C4-2B (cell line): ENCODE results near the gene CCDC102B.
"Not testable (repeated sequence)": the region's sequence is repeated elsewhere in the genome, so short reads cannot be mapped to it uniquely, and the experiment has no call there.

Experiments
- H3K27ac ChIP-seq: fragments of 450-650 bp; 2 replicates; pipeline ENCODE4 v1.5.1; 2017
- ZFX ChIP-seq: fragments of 450-650 bp; IDR thresholded peaks from 2 replicates; pipeline ENCODE4 v1.6.1; 2017
- TF ChIP-seq, protein P1 (sequence below): fragments of 450-650 bp; conservative IDR thresholded peaks from 2 replicates; pipeline ENCODE4 v1.5.1; 2017; ENCODE audit warnings: mild to moderate bottlenecking

The CCDC102B gene

DNA sequence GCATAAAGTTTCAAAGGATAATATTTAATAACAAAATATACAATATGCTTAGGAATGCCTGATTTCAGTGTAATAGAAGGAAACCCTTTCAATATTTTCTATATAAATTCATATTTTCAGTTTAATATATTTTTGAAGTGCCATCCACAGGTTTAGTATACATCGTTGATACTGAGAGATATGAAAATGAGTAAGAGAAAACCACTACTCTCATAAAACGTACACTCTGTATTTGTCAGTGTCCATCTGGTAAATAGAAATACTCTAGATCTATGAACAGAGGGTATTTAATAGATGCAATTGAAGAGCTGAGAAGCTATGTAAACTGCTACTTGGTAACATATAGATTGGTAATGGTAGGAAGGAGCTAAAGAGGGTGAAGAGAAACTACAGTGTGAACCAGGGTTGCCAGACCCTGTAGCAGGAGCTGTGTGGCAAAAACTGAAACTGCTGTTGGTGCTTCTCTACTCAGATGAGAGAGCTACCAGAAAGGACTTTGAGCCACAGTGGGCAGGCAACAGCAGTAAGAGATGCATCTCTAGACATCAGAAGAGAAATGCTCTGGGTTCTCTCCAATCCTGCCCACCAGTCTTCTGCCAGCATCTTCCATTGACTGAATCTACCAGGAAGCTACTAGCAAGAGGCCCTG is 187.4 kb downstream of the CCDC102B start:
- TF ChIP-seq, protein P1, sequence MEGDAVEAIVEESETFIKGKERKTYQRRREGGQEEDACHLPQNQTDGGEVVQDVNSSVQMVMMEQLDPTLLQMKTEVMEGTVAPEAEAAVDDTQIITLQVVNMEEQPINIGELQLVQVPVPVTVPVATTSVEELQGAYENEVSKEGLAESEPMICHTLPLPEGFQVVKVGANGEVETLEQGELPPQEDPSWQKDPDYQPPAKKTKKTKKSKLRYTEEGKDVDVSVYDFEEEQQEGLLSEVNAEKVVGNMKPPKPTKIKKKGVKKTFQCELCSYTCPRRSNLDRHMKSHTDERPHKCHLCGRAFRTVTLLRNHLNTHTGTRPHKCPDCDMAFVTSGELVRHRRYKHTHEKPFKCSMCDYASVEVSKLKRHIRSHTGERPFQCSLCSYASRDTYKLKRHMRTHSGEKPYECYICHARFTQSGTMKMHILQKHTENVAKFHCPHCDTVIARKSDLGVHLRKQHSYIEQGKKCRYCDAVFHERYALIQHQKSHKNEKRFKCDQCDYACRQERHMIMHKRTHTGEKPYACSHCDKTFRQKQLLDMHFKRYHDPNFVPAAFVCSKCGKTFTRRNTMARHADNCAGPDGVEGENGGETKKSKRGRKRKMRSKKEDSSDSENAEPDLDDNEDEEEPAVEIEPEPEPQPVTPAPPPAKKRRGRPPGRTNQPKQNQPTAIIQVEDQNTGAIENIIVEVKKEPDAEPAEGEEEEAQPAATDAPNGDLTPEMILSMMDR = no peak
- no peak for TF ChIP-seq ZFX

GRCh38 chr18:68991286-68991685 is 193.4 kb downstream of the CCDC102B start:
- no peak overlapping the region for H3K27ac ChIP-seq

More for the DNA sequence above, 187.4 kb downstream of the CCDC102B start:
- H3K27ac ChIP-seq = no peak overlapping the region

GRCh38 chr18:68992719-68993482 is 195.0 kb downstream of the CCDC102B start:
- no peak for TF ChIP-seq ZFX
- TF ChIP-seq, protein P1 = no peak
- no peak overlapping the region for H3K27ac ChIP-seq

More at GRCh38 chr18:68991286-68991685, 193.4 kb downstream of the CCDC102B start:
- TF ChIP-seq, protein P1 = no peak
- TF ChIP-seq ZFX = no peak

GRCh38 chr18:68995675-68996074 is 197.8 kb downstream of the CCDC102B start:
- H3K27ac ChIP-seq = no peak overlapping the region
- no peak for TF ChIP-seq ZFX
- TF ChIP-seq, protein P1 = no peak

DNA sequence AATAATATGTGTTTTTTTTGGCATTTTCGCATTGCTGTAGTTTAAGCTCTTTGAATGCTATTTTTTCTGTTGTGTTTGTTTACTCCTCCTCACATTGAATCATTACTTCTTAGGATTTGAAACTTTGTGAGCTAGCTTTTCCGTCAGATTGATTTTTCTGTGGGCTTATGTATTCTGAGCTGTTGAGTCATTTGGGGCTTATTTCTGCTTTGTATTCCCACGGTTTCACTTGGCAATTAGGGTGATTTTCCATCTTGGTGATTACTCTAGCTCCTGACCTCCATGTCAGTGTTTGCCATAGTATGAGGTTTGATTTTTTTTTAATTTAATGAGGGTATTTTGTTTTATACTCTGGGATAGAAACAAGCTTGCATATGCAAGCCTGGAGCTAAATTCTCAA is 200.0 kb downstream of the CCDC102B start:
- H3K27ac ChIP-seq = no peak overlapping the region
- TF ChIP-seq, protein P1 = no peak
- TF ChIP-seq ZFX = no peak

DNA sequence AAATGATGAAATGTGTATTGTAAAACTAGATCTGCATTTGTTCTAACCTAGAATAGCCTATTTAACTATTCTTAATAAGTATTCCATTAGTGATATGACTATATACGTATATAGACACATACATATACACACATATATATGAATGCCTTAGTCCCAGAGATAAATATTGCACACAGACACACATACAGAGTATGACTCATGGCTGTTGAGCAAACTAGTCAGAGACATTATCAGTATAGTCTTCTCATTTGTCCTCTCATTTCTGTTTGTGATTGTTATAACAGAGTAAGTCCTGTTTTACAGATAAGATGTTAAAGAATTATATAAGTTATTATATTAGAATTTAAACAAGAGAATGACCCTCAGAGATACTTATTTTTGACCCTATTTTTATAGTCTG is 202.5 kb downstream of the CCDC102B start:
- TF ChIP-seq, protein P1 = no peak
- TF ChIP-seq ZFX = no peak
- no peak overlapping the region for H3K27ac ChIP-seq

- H3K27ac ChIP-seq = no peak overlapping the region
- no peak for TF ChIP-seq ZFX
- TF ChIP-seq, protein P1 = peak; percentile 63
Measured at GRCh38 chr18:69002233-69002632, 204.4 kb downstream of the CCDC102B start.

- not testable (repeated sequence) for H3K27ac ChIP-seq
Measured at GRCh38 chr18:69006212-69006611, 208.3 kb downstream of the CCDC102B start.
